GM23338 (cell line): ENCODE results near the gene PDE6C. TPM values are rescaled to one million over a fixed set of nuclear protein-coding genes. Genes with fewer than 3 reads are reported as not detected.

Experiments
- ATAC-seq: fragments of 200-7000 bp; cut with Tn5 transposase; 3 replicates; pipeline ENCODE4 v1.9.1; 2020
- DNase-seq: peaks from one replicate; pipeline ENCODE4 v3.0.0-alpha.2; 2015; ENCODE audit warnings: low spot score
- H2AFZ ChIP-seq: fragments of 200-600 bp; sonication (generic); 2 replicates; pipeline ENCODE4 v1.8.0; 2016; ENCODE audit warnings: antibody characterized with exemption, mild to moderate bottlenecking, moderate library complexity
- H3F3A ChIP-seq: fragments of 200-600 bp; sonication (generic); replicated peaks from 2 replicates; pipeline ENCODE4 v1.8.0; 2017; ENCODE audit warnings: antibody characterized with exemption, mixed run types, low read depth
- H3K27ac ChIP-seq: fragments of 200-600 bp; sonication (generic); 2 replicates; pipeline ENCODE4 v1.6.1; 2016; ENCODE audit warnings: low read depth
- H3K27me3 ChIP-seq: fragments of 200-600 bp; sonication (generic); 2 replicates; pipeline ENCODE4 v1.8.0; 2016; ENCODE audit warnings: mild to moderate bottlenecking, mixed run types, moderate library complexity; ENCODE audit not compliant: insufficient read depth
- H3K36me3 ChIP-seq: fragments of 200-600 bp; sonication (generic); 2 replicates; pipeline ENCODE4 v1.8.0; 2016; ENCODE audit warnings: mild to moderate bottlenecking; ENCODE audit not compliant: insufficient read depth
- H3K4me1 ChIP-seq: fragments of 200-600 bp; sonication (generic); 2 replicates; pipeline ENCODE4 v1.8.0; 2016; ENCODE audit warnings: mild to moderate bottlenecking, moderate library complexity; ENCODE audit not compliant: insufficient read depth
- H3K4me2 ChIP-seq: fragments of 200-600 bp; sonication (generic); 2 replicates; pipeline ENCODE4 v1.7.1; 2017; ENCODE audit warnings: mixed run types
- H3K4me3 ChIP-seq: fragments of 200-600 bp; sonication (generic); 2 replicates; pipeline ENCODE4 v1.6.1; 2016; ENCODE audit warnings: mixed run types
- H3K79me2 ChIP-seq: fragments of 200-600 bp; sonication (generic); replicated peaks from 2 replicates; pipeline ENCODE4 v1.8.0; 2017; ENCODE audit warnings: mild to moderate bottlenecking; ENCODE audit not compliant: insufficient read depth
- H3K9me2 ChIP-seq: fragments of 200-600 bp; sonication (generic); 2 replicates; pipeline ENCODE4 v1.8.0; 2017; ENCODE audit not compliant: insufficient read depth
- H4K20me1 ChIP-seq: fragments of 200-600 bp; sonication (generic); replicated peaks from 2 replicates; pipeline ENCODE4 v1.8.0; 2017; ENCODE audit warnings: mild to moderate bottlenecking; ENCODE audit not compliant: insufficient read depth
- H3K27ac Mint-ChIP-seq: 2 replicates; pipeline ENCODE4 v1.8.0; 2020; ENCODE audit warnings: inconsistent platforms, mild to moderate bottlenecking, moderate library complexity, mixed read lengths
- H3K27me3 Mint-ChIP-seq: 3 replicates; pipeline ENCODE4 v1.8.0; 2022; ENCODE audit warnings: low read depth, mild to moderate bottlenecking, moderate library complexity, mixed read lengths, inconsistent platforms; ENCODE audit not compliant: insufficient read depth, poor library complexity
- H3K36me3 Mint-ChIP-seq: 3 replicates; pipeline ENCODE4 v1.8.0; 2021; ENCODE audit warnings: low read depth, mild to moderate bottlenecking, inconsistent platforms, moderate library complexity, mixed read lengths
- H3K4me1 Mint-ChIP-seq: 3 replicates; pipeline ENCODE4 v1.8.0; 2020; ENCODE audit warnings: mild to moderate bottlenecking, inconsistent platforms, mixed read lengths
- H3K4me3 Mint-ChIP-seq: 3 replicates; pipeline ENCODE4 v1.8.0; 2021; ENCODE audit warnings: moderate library complexity, mild to moderate bottlenecking, inconsistent platforms, mixed read lengths
- H3K9me3 Mint-ChIP-seq: 3 replicates; pipeline ENCODE4 v1.8.0; 2020; ENCODE audit warnings: moderate library complexity, mild to moderate bottlenecking, inconsistent platforms, mixed read lengths
- CREB1 ChIP-seq: fragments of 250-450 bp; sonication (Bioruptor Pico); IDR thresholded peaks from 2 replicates; pipeline ENCODE4 v1.5.0; 2020; ENCODE audit warnings: low read depth, mild to moderate bottlenecking, moderate library complexity
- EZH2phosphoT487 ChIP-seq: fragments of 200-600 bp; sonication (generic); IDR thresholded peaks from one replicate; pipeline ENCODE4 v1.8.1; 2018; ENCODE audit warnings: antibody characterized with exemption; ENCODE audit not compliant: unreplicated experiment
- polyA plus RNA-seq: library from polyadenylated mRNA; unstranded; fragments of >200 nt; fragmentation: Nextera tagmentation; extraction: Ambion mirVana; gene quantifications from 2 replicates; pipeline ENCODE4 v1.2.1, GENCODE V29; 2016
- total RNA-seq: library from RNA; depleted of rRNA; stranded (reverse); fragments of >200 nt; shearing (Covaris generic); gene quantifications from 2 replicates; pipeline ENCODE4 v1.2.3, GENCODE V29; 2014
- TF ChIP-seq, protein P1 (sequence below): IDR thresholded peaks from one replicate; pipeline ENCODE4 v1.6.1; 2018; ENCODE audit warnings: antibody characterized with exemption; ENCODE audit not compliant: unreplicated experiment
- TF ChIP-seq, protein P2 (sequence below), 2 experiments: fragments of 200-600 bp in 1 of 2; sonication (generic) in 1 of 2; conservative IDR thresholded peaks; 2 replicates each; pipeline versions ENCODE4 v1.5.1 to v1.6.1; 2016 to 2017; ENCODE audit warnings: antibody characterized with exemption in 2 of 2, low read depth in 2 of 2, mild to moderate bottlenecking in 2 of 2, moderate library complexity in 1 of 2

PDE6C gene
- total and polyA plus RNA-seq, 2 experiments from 2014 or later, result 0.06 TPM; not detected in 1

DNA sequence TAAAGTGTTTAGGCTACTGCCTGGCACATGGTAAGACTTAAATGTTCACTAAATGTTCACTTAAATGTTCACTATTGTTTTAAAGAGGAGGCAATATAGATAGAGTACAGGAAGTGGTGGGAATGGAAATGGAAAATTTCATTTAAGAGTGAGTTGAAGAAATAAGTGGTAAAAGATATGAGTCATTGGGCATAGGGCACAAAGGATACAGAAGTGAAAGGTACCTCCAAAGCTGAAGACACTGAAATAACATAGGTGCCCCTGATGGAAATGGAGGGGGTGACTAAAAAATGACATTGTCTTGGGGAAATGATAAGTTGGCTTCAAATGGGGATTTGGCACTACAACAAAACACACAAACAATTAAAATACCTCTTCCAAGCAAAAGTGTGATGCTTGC lies 95.3 kb downstream of the PDE6C start:
- H4K20me1 ChIP-seq, result no peaks in the 10 kb centered on the region
- H3F3A ChIP-seq, result no peaks in the 10 kb centered on the region
- no peaks in the 10 kb centered on the region for H3K4me1 ChIP-seq
- no peak for DNase-seq
- H2AFZ ChIP-seq, result no peak overlapping the region
- peaks cover 2% of the 10 kb centered on the region for H3K27me3 Mint-ChIP-seq
- no peak overlapping the region for H3K4me2 ChIP-seq
- no peak for TF ChIP-seq CREB1
- H3K36me3 Mint-ChIP-seq, result no peaks in the 10 kb centered on the region
- no peaks in the 10 kb centered on the region for H3K36me3 ChIP-seq
- no peak overlapping the region for H3K27ac ChIP-seq
- no peaks in the 10 kb centered on the region for H3K79me2 ChIP-seq
- ATAC-seq, result no peak
- H3K4me3 Mint-ChIP-seq, result no peak overlapping the region
- no peak overlapping the region for H3K27ac Mint-ChIP-seq
- H3K27me3 ChIP-seq, result no peaks in the 10 kb centered on the region
- H3K4me1 Mint-ChIP-seq, result peaks cover 6% of the 10 kb centered on the region; the same call in 2 of the 3 replicates
- H3K4me3 ChIP-seq, result no peak overlapping the region
- no peaks in the 10 kb centered on the region for H3K9me2 ChIP-seq
- no peaks in the 10 kb centered on the region for H3K9me3 Mint-ChIP-seq

DNA sequence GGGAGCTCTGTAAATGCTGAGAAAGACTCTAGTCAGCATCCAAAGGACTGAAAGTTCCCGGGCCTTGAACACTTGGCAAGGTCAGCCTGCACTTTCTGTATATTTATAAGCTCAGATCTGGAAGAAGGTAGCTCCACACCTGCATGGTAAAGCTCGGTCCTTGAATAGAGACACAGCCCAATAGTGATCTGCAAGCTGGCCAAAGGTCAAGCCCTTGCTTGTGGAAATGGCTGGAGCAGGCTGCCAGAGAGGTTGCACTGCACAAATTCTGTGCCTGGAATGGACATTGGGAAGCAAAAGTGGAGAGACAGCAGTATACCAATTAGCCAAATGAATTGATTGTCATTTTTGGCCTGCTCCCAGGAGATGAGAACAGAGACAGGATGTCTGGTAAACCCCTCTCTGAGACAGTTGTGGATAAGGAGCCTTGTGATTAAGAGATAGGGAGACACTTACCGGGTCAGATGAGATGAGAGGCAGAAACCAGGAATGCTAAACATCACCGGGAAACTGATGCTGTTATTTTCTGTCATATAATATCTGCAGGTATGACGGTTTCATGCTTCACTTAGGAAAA lies 98.1 kb downstream of the PDE6C start:
- no peak overlapping the region for H3K27ac ChIP-seq
- H3K9me3 Mint-ChIP-seq, result no peaks in the 10 kb centered on the region

More for the DNA sequence above, 98.1 kb downstream of the PDE6C start:
- H3K4me1 Mint-ChIP-seq, result 0 out of 3 replicates have a peak, but pooled peaks cover 3% of the 10 kb centered on the region
- H3K9me2 ChIP-seq, result no peaks in the 10 kb centered on the region
- H3K79me2 ChIP-seq, result no peaks in the 10 kb centered on the region
- H3K36me3 Mint-ChIP-seq, result no peaks in the 10 kb centered on the region
- H2AFZ ChIP-seq, result no peak overlapping the region
- no peak overlapping the region for H3K27ac Mint-ChIP-seq
- H3K4me3 ChIP-seq, result no peak overlapping the region
- no peak for DNase-seq
- peaks cover 3% of the 10 kb centered on the region for H3K27me3 Mint-ChIP-seq
- H3K4me1 ChIP-seq, result no peaks in the 10 kb centered on the region
- H3K4me2 ChIP-seq, result no peak overlapping the region
- H4K20me1 ChIP-seq, result no peaks in the 10 kb centered on the region
- H3K27me3 ChIP-seq, result no peaks in the 10 kb centered on the region
- H3K4me3 Mint-ChIP-seq, result no peak overlapping the region
- TF ChIP-seq, protein P1, sequence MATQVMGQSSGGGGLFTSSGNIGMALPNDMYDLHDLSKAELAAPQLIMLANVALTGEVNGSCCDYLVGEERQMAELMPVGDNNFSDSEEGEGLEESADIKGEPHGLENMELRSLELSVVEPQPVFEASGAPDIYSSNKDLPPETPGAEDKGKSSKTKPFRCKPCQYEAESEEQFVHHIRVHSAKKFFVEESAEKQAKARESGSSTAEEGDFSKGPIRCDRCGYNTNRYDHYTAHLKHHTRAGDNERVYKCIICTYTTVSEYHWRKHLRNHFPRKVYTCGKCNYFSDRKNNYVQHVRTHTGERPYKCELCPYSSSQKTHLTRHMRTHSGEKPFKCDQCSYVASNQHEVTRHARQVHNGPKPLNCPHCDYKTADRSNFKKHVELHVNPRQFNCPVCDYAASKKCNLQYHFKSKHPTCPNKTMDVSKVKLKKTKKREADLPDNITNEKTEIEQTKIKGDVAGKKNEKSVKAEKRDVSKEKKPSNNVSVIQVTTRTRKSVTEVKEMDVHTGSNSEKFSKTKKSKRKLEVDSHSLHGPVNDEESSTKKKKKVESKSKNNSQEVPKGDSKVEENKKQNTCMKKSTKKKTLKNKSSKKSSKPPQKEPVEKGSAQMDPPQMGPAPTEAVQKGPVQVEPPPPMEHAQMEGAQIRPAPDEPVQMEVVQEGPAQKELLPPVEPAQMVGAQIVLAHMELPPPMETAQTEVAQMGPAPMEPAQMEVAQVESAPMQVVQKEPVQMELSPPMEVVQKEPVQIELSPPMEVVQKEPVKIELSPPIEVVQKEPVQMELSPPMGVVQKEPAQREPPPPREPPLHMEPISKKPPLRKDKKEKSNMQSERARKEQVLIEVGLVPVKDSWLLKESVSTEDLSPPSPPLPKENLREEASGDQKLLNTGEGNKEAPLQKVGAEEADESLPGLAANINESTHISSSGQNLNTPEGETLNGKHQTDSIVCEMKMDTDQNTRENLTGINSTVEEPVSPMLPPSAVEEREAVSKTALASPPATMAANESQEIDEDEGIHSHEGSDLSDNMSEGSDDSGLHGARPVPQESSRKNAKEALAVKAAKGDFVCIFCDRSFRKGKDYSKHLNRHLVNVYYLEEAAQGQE, result no peak
- TF ChIP-seq, protein P2, sequence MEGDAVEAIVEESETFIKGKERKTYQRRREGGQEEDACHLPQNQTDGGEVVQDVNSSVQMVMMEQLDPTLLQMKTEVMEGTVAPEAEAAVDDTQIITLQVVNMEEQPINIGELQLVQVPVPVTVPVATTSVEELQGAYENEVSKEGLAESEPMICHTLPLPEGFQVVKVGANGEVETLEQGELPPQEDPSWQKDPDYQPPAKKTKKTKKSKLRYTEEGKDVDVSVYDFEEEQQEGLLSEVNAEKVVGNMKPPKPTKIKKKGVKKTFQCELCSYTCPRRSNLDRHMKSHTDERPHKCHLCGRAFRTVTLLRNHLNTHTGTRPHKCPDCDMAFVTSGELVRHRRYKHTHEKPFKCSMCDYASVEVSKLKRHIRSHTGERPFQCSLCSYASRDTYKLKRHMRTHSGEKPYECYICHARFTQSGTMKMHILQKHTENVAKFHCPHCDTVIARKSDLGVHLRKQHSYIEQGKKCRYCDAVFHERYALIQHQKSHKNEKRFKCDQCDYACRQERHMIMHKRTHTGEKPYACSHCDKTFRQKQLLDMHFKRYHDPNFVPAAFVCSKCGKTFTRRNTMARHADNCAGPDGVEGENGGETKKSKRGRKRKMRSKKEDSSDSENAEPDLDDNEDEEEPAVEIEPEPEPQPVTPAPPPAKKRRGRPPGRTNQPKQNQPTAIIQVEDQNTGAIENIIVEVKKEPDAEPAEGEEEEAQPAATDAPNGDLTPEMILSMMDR (conservative IDR thresholded peaks at IDR 0.05; ENCODE audit: low read depth in 2 of 2), result no peak
- no peak for TF ChIP-seq EZH2phosphoT487
- no peak for ATAC-seq
- H3K36me3 ChIP-seq, result no peaks in the 10 kb centered on the region
- no peaks in the 10 kb centered on the region for H3F3A ChIP-seq
